B cell (primary cell): ENCODE results near the gene VTI1A. TPM values are rescaled to one million over a fixed set of nuclear protein-coding genes. Genes with fewer than 3 reads are reported as not detected.

ENCODE experiments used
- ATAC-seq: fragments of 200-7000 bp; cut with Tn5 transposase; one replicate; pipeline ENCODE4 v1.10.0; 2021; ENCODE audit warnings: low read depth, mild to moderate bottlenecking, moderate number of reproducible peaks, moderate library complexity
- CTCF ChIA-PET: fragments of 350-600 bp; sonication (Branson Sonifier 250); formaldehyde crosslinking; loops from one replicate; lab custom pipeline; 2021; ENCODE audit warnings: antibody characterized with exemption, inconsistent platforms; lab: Charles Lee
- POLR2A ChIA-PET: fragments of 350-600 bp; sonication (Branson Sonifier 250); formaldehyde crosslinking; loops from one replicate; lab custom pipeline; 2021; ENCODE audit warnings: antibody characterized with exemption; lab: Charles Lee
- DNase-seq: peaks from one replicate; pipeline ENCODE4 v3.0.0; 2013
- H2AFZ ChIP-seq: 2 replicates; pipeline ENCODE4 v1.6.1; 2012; ENCODE audit warnings: mild to moderate bottlenecking, low read depth, low read length; ENCODE audit not compliant: insufficient read depth, poor library complexity, severe bottlenecking
- H3K27ac ChIP-seq, 2 donors: 1 replicate in 1 of 2; 2 replicates in 1 of 2; pipeline ENCODE4 v1.5.1; 2012 to 2013; ENCODE audit warnings: low read length in 2 of 2, mild to moderate bottlenecking in 2 of 2, moderate library complexity in 1 of 2
- H3K27me3 ChIP-seq, 4 experiments: fragments of 200-600 bp in 1 of 4; sonication (generic) in 1 of 4; replicated peaks in 1 of 4; 1 replicate in 2 of 4; 2 replicates in 2 of 4; pipeline versions ENCODE4 v1.6.1 to v1.7.0; 2013 to 2016; ENCODE audit warnings: low read length in 3 of 4, mild to moderate bottlenecking in 2 of 4, mixed read lengths in 1 of 4, moderate library complexity in 1 of 4; ENCODE audit not compliant: insufficient read depth in 4 of 4, control insufficient read depth in 3 of 4; ENCODE audit errors: control extremely low read depth in 1 of 4
- H3K36me3 ChIP-seq, 2 experiments: replicated peaks in 1 of 2; 1 replicate in 1 of 2; 2 replicates in 1 of 2; pipeline versions ENCODE4 v1.6.1 to v1.7.1; 2013; ENCODE audit warnings: low read length in 1 of 2; ENCODE audit not compliant: insufficient read depth in 2 of 2, control insufficient read depth in 1 of 2; ENCODE audit errors: control extremely low read depth in 1 of 2, extremely low read depth in 1 of 2
- H3K4me1 ChIP-seq, 2 donors: fragments of 200-600 bp in 1 of 2; sonication (generic) in 1 of 2; 1 replicate in 1 of 2; 2 replicates in 1 of 2; pipeline versions ENCODE4 v1.5.1 to v1.6.1; 2013 to 2017; ENCODE audit warnings: low read length in 2 of 2; ENCODE audit not compliant: control insufficient read depth in 2 of 2, insufficient read depth in 2 of 2
- H3K4me2 ChIP-seq: replicated peaks from 2 replicates; pipeline ENCODE3; 2012; ENCODE audit warnings: mild to moderate bottlenecking, low read depth, low read length; ENCODE audit not compliant: poor library complexity, severe bottlenecking
- H3K4me3 ChIP-seq, 5 experiments: fragments of 200-600 bp in 1 of 5; sonication (generic) in 1 of 5; 1 replicate in 3 of 5; 2 replicates in 2 of 5; pipeline versions ENCODE4 v1.5.1 to v1.7.0; 2011 to 2016; ENCODE audit warnings: low read length in 4 of 5, mild to moderate bottlenecking in 4 of 5, low read depth in 2 of 5, control low read depth in 1 of 5, moderate library complexity in 1 of 5; ENCODE audit not compliant: insufficient read depth in 1 of 5; ENCODE audit errors: control extremely low read depth in 1 of 5, extremely low read depth in 1 of 5
- H3K79me2 ChIP-seq: fragments of 200-600 bp; sonication (generic); one replicate; pipeline ENCODE4 v1.6.0; 2016; ENCODE audit warnings: low read length; ENCODE audit not compliant: control insufficient read depth, insufficient read depth
- H3K9ac ChIP-seq: fragments of 200-600 bp; sonication (generic); 2 replicates; pipeline ENCODE4 v1.6.1; 2017; ENCODE audit warnings: mild to moderate bottlenecking, low read length, moderate library complexity
- H3K9me3 ChIP-seq, 3 donors: one replicate each; pipeline versions ENCODE4 v1.6.1 to v1.7.1; 2013; ENCODE audit warnings: low read length in 2 of 3; ENCODE audit not compliant: control insufficient read depth in 2 of 3, insufficient read depth in 1 of 3; ENCODE audit errors: control extremely low read depth in 1 of 3
- H4K20me1 ChIP-seq: 2 replicates; pipeline ENCODE4 v1.6.0; 2012; ENCODE audit warnings: mild to moderate bottlenecking, low read length; ENCODE audit not compliant: insufficient read depth, control insufficient read depth, poor library complexity, severe bottlenecking
- H3K27ac Mint-ChIP-seq: one replicate; pipeline ENCODE4 v1.8.0; 2021; ENCODE audit warnings: mixed read lengths
- H3K27me3 Mint-ChIP-seq: one replicate; pipeline ENCODE4 v1.8.0; 2021; ENCODE audit warnings: mixed read lengths
- H3K4me1 Mint-ChIP-seq: one replicate; pipeline ENCODE4 v1.8.0; 2021; ENCODE audit warnings: mixed read lengths
- H3K4me3 Mint-ChIP-seq: one replicate; pipeline ENCODE4 v1.8.0; 2021; ENCODE audit warnings: mixed read lengths
- H3K9me3 Mint-ChIP-seq: one replicate; pipeline ENCODE4 v1.8.0; 2022; ENCODE audit warnings: mixed read lengths; ENCODE audit not compliant: insufficient read depth
- EZH2 ChIP-seq: IDR thresholded peaks from 2 replicates; pipeline ENCODE4 v1.6.1; 2012; ENCODE audit warnings: borderline replicate concordance, low read depth, mild to moderate bottlenecking, moderate library complexity, low read length; ENCODE audit not compliant: insufficient read depth, poor library complexity, severe bottlenecking
- WGBS: methylation state at CpG from one replicate; pipeline ENCODE4 v1.1.5; 2013; ENCODE audit warnings: missing lambda C conversion rate; ENCODE audit not compliant: insufficient coverage; 5-methylcytosine and 5-hydroxymethylcytosine counted together
- intact Hi-C: fragments of 100-400 bp; cut with micrococcal nuclease; formaldehyde crosslinking; loops from one replicate; pipeline ENCODE4 v1.10.0; 2022
- polyA plus RNA-seq: library from polyadenylated mRNA; depleted of rRNA; stranded (reverse); fragments of >200 nt; gene quantifications from 2 replicates; pipeline ENCODE4 v1.2.3, GENCODE V29; 2012
- total RNA-seq, 2 donors: library from RNA; stranded (reverse); fragments of 120-200 nt in 1 of 2; gene quantifications; 1 replicate in 1 of 2; 2 replicates in 1 of 2; pipeline versions ENCODE4 v1.2.3 to v1.2.4, GENCODE V29; 2013 to 2022
- TF ChIP-seq, protein P1 (sequence below): fragments of 200-600 bp; IDR thresholded peaks from one replicate; pipeline ENCODE4 v1.8.0; 2022; ENCODE audit warnings: antibody characterized with exemption, mild to moderate bottlenecking

The VTI1A gene
- total and polyA plus RNA-seq, 2 donors (not counting 1 experiment from before 2014, with no cell fraction given), result 20.0 to 84.1 TPM

DNA sequence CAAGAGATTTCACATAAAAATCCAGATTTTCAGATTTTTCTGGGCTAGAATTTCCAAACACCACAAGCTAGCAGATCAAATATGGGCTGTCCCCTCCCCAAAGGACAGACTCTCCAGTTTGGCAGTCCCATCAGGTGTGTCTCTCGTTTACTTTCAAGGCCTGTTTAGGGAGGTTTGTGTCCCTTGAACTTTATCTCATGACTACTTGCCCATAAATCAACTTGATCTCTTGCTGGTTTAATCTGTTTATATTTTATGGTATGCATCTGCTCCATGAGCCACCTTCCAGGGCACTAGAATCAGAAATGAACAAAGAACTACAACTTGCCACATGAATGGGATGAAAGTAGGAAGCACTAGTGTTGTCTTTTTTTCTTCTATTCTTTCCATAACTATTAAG lies 5.5 kb upstream of the VTI1A start:
- ATAC-seq (no peak), DNase-seq (no peak)
- H3K4me1 Mint-ChIP-seq, result peaks cover 26% of the 10 kb centered on the region
- H3K4me3 ChIP-seq, result no peak overlapping the region
- ChIA-PET CTCF (interaction anchor here (1.4 kb wide), 1 partner anchor 31 kb away, joined by 5 read pairs; no protein-coding TSS in a partner anchor), POLR2A (no interaction called here)
- no peaks in the 10 kb centered on the region for H3K9me3 Mint-ChIP-seq
- no CpG with 5 or more reads among the region's 1 CpG for WGBS
- no peak overlapping the region for H3K27ac Mint-ChIP-seq
- H2AFZ ChIP-seq, result no peak overlapping the region
- H3K4me3 Mint-ChIP-seq, result no peak overlapping the region
- H3K4me2 ChIP-seq, result no peak overlapping the region
- H4K20me1 ChIP-seq, result no peaks in the 10 kb centered on the region
- H3K27me3 ChIP-seq, result no peaks in the 10 kb centered on the region
- no peaks in the 10 kb centered on the region for H3K9me3 ChIP-seq
- intact Hi-C loops, result no loop called here
- no peak for TF ChIP-seq EZH2
- TF ChIP-seq, protein P1, sequence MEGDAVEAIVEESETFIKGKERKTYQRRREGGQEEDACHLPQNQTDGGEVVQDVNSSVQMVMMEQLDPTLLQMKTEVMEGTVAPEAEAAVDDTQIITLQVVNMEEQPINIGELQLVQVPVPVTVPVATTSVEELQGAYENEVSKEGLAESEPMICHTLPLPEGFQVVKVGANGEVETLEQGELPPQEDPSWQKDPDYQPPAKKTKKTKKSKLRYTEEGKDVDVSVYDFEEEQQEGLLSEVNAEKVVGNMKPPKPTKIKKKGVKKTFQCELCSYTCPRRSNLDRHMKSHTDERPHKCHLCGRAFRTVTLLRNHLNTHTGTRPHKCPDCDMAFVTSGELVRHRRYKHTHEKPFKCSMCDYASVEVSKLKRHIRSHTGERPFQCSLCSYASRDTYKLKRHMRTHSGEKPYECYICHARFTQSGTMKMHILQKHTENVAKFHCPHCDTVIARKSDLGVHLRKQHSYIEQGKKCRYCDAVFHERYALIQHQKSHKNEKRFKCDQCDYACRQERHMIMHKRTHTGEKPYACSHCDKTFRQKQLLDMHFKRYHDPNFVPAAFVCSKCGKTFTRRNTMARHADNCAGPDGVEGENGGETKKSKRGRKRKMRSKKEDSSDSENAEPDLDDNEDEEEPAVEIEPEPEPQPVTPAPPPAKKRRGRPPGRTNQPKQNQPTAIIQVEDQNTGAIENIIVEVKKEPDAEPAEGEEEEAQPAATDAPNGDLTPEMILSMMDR, result no peak
- H3K27ac ChIP-seq, result no peak overlapping the region
- no peaks in the 10 kb centered on the region for H3K27me3 Mint-ChIP-seq
- H3K36me3 ChIP-seq, result peaks cover 1 to 58% of the 10 kb centered on the region in 2 experiments
- H3K9ac ChIP-seq, result no peak overlapping the region
- peaks cover 11% of the 10 kb centered on the region for H3K79me2 ChIP-seq
- peaks cover 10% of the 10 kb centered on the region in 2 donors for H3K4me1 ChIP-seq

DNA sequence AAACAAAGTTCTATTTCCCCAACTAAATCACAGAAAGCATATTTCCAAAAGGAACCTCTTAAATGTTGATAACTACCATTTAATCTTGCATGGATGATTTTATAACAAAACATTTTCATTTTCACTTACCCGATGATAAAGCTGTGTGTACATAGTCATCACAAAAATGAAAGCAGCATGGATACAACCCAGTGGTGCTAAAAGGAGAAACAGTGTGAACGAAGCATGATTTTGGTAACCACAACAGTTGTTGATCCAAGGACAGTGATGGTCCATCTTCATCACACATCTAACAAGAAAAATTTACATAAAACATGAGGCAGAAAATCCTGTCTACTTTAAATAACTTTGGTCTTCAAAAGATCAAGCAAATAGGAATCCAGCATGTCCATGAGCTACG lies 5.0 kb upstream of the VTI1A start:
- no peaks in the 10 kb centered on the region for H3K27me3 ChIP-seq
- H4K20me1 ChIP-seq, result no peaks in the 10 kb centered on the region
- no peak overlapping the region for H3K4me3 Mint-ChIP-seq
- H3K4me1 ChIP-seq, result peaks cover 10% of the 10 kb centered on the region in 2 donors
- H3K9me3 ChIP-seq, result no peaks in the 10 kb centered on the region
- WGBS, result no CpG with 5 or more reads among the region's 3 CpGs
- no peak for DNase-seq
- no peak overlapping the region for H3K9ac ChIP-seq
- H3K9me3 Mint-ChIP-seq, result no peaks in the 10 kb centered on the region
- H3K27ac Mint-ChIP-seq, result no peak overlapping the region
- ChIA-PET POLR2A (no interaction called here), CTCF (interaction anchor here (0.7 kb wide), 1 partner anchor 24 kb away, joined by 3 read pairs; no protein-coding TSS in a partner anchor)
- H3K79me2 ChIP-seq, result peaks cover 16% of the 10 kb centered on the region
- H3K36me3 ChIP-seq, result peaks cover 1 to 53% of the 10 kb centered on the region in 2 experiments
- no peaks in the 10 kb centered on the region for H3K27me3 Mint-ChIP-seq
- TF ChIP-seq, protein P1, result no peak
- no peak for TF ChIP-seq EZH2
- no peak for ATAC-seq
- no peak overlapping the region for H2AFZ ChIP-seq
- peaks cover 29% of the 10 kb centered on the region for H3K4me1 Mint-ChIP-seq
- H3K4me2 ChIP-seq, result no peak overlapping the region
- H3K4me3 ChIP-seq, result no peak overlapping the region
- no peak overlapping the region for H3K27ac ChIP-seq
- intact Hi-C loops, result no loop called here
